T follicular helper cell (primary cell): ENCODE data around the gene UBA1.
"Not testable (repeated sequence)": the region's sequence is repeated elsewhere in the genome, so short reads cannot be mapped to it uniquely, and the experiment has no call there.

ENCODE experiments used
- DNase-seq: peaks from one replicate; pipeline ENCODE4 v3.0.0-alpha.2; 2020; ENCODE audit warnings: low read depth

Gene UBA1

GRCh38 chrX:47229427-47229826 is 35.8 kb downstream of the UBA1 start:
- DNase-seq: no peak

- no peak for DNase-seq
Measured at GRCh38 chrX:47230136-47230868, 36.7 kb downstream of the UBA1 start.

- DNase-seq: no peak
Measured at GRCh38 chrX:47231167-47231566, 37.5 kb downstream of the UBA1 start.

GRCh38 chrX:47232197-47232802 is 38.7 kb downstream of the UBA1 start:
- no peak for DNase-seq

DNA sequence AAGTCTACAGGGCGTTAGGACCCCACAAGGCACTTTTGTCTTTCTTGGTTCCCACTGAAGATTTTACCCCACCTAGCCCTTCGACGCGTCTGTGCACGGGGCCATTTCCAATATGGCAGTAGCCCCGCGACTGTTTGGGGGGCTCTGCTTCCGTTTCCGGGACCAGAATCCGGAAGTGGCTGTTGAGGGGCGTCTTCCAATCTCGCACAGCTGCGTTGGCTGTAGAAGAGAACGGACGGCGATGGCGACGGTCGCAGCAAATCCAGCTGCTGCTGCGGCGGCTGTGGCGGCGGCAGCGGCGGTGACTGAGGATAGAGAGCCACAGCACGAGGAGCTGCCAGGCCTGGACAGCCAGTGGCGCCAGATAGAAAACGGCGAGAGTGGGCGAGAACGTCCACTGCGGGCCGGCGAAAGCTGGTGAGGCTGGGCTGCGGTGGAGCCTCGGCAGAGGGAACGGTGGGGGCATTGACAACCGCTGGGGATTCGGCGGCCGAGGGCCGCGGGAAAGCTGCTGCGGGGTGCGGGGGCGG is 39.2 kb downstream of the UBA1 start, which contains the start of gene USP11:
USP11 (plus strand) TSS at position 207 of the 530 bp plus-strand sequence; CDS start at position 242, 35 bp downstream.
- peak; percentile 12 for DNase-seq

- peak; percentile 94 for DNase-seq
Measured at GRCh38 chrX:47233333-47234113, 39.9 kb downstream of the UBA1 start.

DNA sequence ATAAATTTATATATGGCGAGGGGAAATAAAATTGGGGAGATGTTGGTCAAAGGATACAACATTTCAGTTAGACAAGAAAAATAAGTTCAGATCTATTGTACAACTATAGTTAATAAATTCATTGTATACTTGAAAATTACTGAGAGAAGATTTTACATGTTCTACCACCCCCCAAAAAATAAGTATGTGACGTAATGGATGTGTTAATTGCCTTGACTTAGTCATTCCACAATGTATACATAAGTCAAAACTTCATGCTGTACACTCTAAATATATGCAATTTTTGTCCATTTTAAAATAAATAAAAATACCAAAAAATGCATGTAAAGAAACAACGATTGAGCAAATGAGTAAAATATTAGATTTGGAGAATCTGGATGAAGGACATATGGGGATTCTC is 41.0 kb downstream of the UBA1 start:
- DNase-seq: no peak

GRCh38 chrX:47235691-47236103 is 42.1 kb downstream of the UBA1 start:
- no peak for DNase-seq

DNA sequence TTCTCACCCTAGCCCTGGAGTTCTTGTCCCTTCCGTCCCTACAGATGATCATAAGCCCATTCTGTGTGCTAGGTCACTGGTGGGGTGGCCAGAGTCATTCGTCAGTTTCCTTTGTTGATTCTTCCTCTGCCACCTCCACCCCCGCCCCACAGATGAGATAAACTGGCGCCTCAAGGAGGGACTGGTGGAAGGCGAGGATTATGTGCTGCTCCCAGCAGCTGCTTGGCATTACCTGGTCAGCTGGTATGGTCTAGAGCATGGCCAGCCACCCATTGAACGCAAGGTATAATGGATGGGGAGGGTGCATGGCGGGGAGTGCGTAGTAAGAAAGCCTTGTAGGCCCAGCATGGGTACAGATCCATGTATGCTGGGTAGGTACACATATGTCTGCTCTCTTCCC is 45.6 kb downstream of the UBA1 start:
- no peak for DNase-seq

- no peak for DNase-seq
Measured at GRCh38 chrX:47239898-47240545, 46.4 kb downstream of the UBA1 start.

DNA sequence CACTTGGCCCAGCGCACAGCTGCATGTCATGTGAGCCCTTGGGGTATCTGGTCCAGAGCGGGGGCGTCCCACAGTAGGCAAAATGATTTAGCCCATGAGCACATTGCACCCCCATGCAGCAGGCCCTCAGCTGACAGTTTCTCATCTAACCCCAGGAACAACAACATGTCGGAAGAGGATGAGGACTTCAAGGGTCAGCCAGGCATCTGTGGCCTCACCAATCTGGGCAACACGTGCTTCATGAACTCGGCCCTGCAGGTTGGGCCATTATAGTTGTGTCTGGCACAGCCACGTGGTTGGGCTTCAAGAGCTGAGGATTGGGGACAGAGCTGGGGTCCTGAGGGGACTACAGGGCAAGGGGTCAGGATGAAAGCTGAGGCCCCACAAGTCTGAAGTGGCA is 47.0 kb downstream of the UBA1 start:
- no peak for DNase-seq

- DNase-seq: no peak
Measured at GRCh38 chrX:47241201-47242011, 47.8 kb downstream of the UBA1 start.

DNA sequence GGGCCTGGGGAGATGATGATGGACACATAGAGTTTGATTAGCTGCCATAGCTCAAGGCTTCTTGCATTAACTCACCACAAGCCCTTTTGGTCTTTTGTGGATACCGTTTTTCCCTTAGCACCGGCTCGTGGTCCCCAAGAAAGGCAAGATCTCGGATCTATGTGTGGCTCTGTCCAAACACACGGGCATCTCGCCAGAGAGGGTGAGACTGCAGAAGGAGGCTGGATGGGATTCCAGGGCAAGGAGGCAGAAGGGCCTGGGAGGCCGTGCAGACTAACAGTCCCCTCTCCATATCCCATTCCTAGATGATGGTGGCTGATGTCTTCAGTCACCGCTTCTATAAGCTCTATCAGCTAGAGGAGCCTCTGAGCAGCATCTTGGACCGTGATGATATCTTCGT is 48.7 kb downstream of the UBA1 start:
- DNase-seq: no peak

DNA sequence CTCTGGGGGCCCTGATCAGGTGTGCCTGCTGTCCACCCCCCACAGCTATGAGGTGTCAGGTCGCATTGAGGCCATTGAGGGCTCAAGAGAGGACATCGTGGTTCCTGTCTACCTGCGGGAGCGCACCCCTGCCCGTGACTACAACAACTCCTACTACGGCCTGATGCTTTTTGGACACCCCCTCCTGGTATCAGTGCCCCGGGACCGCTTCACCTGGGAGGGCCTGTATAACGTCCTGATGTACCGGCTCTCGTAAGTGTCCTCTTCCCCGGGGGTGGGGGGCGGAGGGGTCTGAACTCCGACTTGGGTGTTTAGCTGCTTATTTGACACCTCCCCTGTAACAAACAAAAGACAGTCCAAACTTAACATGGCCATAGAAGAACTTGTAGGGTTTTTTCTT is 49.7 kb downstream of the UBA1 start:
- DNase-seq: no peak

GRCh38 chrX:47244676-47245075 is 51.0 kb downstream of the UBA1 start:
- DNase-seq: no peak

DNA sequence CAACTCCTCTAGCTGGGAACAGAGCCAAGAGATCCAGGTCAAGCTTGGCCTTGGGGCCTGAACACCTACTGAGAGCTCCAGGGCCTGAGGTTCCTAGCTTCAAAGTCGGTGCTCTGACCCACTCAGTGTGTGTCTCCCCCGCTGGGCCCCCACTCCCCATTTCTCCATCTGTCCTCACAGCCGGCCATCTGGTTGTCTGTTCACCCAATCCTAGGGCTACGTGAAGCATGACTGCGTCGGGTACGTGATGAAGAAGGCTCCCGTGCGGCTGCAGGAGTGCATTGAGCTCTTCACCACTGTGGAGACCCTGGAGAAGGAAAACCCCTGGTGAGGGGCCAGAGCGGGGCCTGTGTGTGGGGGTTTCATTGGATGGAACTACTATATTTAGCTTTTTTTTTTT is 51.5 kb downstream of the UBA1 start:
- no peak for DNase-seq

- no peak for DNase-seq
Measured at GRCh38 chrX:47247206-47247998, 53.8 kb downstream of the UBA1 start.

- DNase-seq: no peak
Measured at GRCh38 chrX:47247999-47248320, 54.3 kb downstream of the UBA1 start.

DNA sequence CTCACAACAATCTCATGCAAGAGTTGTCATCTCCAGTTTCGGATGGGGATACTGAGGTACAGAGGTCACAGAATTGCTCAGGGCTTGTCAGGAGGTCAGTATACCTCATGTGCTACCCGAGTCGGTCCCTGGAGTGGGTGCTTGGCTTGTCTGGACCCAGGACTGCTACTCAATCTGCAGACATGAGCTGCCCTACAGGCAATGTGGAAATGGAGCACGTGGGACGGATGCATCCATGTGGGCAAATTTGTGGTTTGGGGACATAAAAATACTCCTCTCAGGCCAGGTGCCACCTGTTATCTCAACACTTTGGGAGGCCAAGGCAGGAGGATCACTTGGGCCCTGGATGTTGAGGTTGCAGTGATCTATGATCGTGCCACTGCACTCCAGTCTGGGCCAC is 54.9 kb downstream of the UBA1 start:
- no peak for DNase-seq

GRCh38 chrX:47250017-47250347 is 56.4 kb downstream of the UBA1 start:
- no peak for DNase-seq

DNA sequence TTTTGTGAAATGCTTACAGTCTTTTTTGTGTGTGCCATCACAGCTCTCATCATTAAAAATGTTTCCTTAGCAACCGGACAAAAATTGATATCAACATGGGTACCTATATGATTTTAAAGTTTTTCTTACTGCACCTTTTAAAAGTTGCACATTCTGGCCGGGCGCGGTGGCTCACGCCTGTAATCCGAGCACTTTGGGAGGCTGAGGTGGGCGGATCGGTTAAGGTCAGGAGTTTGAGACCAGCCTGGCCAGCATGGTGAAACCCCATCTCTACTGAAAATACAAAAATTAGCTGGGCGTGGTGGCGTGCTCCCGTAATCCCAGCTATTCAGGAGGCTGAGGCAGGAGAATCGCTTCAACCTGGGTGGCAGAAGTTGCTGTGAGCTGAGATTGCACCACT is 64.0 kb downstream of the UBA1 start:
- not testable (repeated sequence) for DNase-seq
